ENCODE results near the gene MEI4. TPM values are rescaled to one million over a fixed set of nuclear protein-coding genes. Genes with fewer than 3 reads are reported as not detected.
"Not testable (repeated sequence)": the region's sequence is repeated elsewhere in the genome, so short reads cannot be mapped to it uniquely, and the experiment has no call there.

The MEI4 gene
- total RNA-seq, 4 donors from 2014 or later = 0.48 TPM; not detected in 3

DNA sequence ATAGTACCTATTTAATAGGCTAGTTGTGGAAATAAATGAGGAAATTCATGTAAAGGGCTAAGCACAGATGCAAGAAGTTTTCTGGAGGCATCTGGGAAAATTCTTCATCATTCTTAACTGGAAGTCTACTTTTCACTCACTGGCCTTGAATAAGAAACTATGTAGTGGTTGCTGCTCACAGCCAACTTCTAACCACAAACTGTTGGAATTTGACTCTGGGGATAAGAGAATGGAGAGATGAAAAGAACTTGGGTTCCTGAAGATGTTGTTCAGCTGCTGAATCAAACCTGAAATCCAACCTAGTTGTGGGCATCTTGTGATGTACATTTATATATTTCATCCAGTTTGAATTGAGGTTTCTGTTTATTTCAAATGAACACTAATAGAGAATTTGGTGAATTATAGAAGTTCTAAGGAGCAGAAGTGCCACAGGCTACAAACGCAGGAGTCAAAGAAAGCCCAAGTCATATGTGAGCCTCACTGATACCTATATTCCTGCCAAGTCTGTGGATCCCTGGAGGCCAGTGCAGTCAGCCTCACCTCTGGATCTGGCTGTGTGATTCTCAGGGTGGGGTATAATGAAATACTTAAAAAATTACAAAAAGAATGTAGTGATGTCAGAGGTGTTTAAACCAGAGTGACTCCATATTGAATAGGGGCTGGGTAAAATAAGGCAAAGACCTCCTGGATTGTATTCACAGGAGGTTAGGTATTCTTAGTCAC lies 18.7 kb upstream of the MEI4 start:
- no peak for DNase-seq (ENCODE audit: low spot score in 2 of 2)
- WGBS = 40% methylated on average over 1 of the region's 1 CpG
- TF ChIP-seq POLR2A (IDR thresholded peaks at IDR 0.05) = no peak
- no peak for TF ChIP-seq CTCF (IDR thresholded peaks at IDR 0.05)
- no peak for TF ChIP-seq POLR2AphosphoS5 (IDR thresholded peaks at IDR 0.05)
- TF ChIP-seq EP300 (IDR thresholded peaks at IDR 0.05) = no peak
- Histone ChIP-seq H3K4me1 (no peaks in the 10 kb centered on the region), H3K27me3 (no peaks in the 10 kb centered on the region), H3K9me3 (no peaks in the 10 kb centered on the region), H3K4me3 (no peak overlapping the region), H3K27ac (no peak overlapping the region), H3K36me3 (no peaks in the 10 kb centered on the region)

DNA sequence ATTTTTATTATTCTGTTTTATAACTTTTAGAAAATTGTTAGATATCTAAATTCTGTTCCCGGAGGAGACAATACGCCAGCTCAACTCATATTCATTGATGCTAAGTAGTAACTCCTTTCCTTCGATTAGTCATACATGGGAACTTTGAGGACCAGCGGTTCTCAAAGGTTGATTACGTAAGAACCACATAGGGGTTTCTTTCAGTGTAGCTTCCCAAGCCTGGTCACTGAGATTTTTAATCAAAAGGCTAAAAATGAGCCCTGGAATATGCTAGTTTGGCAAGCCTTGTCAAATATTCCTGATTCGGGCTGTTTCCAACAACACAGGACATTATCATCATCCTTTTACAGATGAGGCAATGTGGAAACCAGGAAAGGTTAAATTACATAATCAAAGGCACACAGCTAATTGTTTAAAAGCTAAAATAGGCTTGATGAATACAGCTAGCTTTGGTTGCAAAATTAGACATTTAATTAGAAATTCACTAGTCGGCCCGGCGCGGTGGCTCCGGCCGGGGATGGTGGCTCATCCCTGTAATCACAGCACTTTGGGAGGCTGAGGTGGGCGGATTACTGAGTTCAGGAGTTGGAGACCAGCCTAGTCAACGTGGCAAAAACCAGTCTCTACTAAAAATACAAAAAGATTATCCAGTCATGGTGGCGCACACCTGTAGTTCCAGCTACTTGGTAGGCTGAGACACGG lies 14.6 kb upstream of the MEI4 start:
- Histone ChIP-seq H3K9me3 (no peaks in the 10 kb centered on the region), H3K4me3 (no peak overlapping the region), H3K27me3 (no peaks in the 10 kb centered on the region), H3K4me1 (no peaks in the 10 kb centered on the region), H3K27ac (no peak overlapping the region), H3K36me3 (no peaks in the 10 kb centered on the region)
- TF ChIP-seq CTCF (IDR thresholded peaks at IDR 0.05) = no peak
- TF ChIP-seq POLR2AphosphoS5 (IDR thresholded peaks at IDR 0.05) = no peak
- TF ChIP-seq POLR2A (IDR thresholded peaks at IDR 0.05) = no peak
- TF ChIP-seq EP300 (IDR thresholded peaks at IDR 0.05) = no peak
- no peak for DNase-seq (ENCODE audit: low spot score in 2 of 2)
- WGBS = 91% methylated on average over 16 of the region's 16 CpGs

GRCh38 chr6:77644102-77644705 lies 8.6 kb upstream of the MEI4 start:
- H3K27ac ChIP-seq = no peak overlapping the region
- WGBS = 35% methylated on average over 2 of the region's 2 CpGs
- TF ChIP-seq POLR2A (IDR thresholded peaks at IDR 0.05) (no peak), CTCF (IDR thresholded peaks at IDR 0.05) (no peak), POLR2AphosphoS5 (IDR thresholded peaks at IDR 0.05) (no peak), EP300 (IDR thresholded peaks at IDR 0.05) (no peak)
- no peak for DNase-seq (ENCODE audit: low spot score in 2 of 2)
- H3K4me3 ChIP-seq = no peak overlapping the region
- H3K27me3 ChIP-seq = no peaks in the 10 kb centered on the region
- H3K36me3 ChIP-seq = no peaks in the 10 kb centered on the region
- H3K9me3 ChIP-seq = no peaks in the 10 kb centered on the region
- no peaks in the 10 kb centered on the region for H3K4me1 ChIP-seq

DNA sequence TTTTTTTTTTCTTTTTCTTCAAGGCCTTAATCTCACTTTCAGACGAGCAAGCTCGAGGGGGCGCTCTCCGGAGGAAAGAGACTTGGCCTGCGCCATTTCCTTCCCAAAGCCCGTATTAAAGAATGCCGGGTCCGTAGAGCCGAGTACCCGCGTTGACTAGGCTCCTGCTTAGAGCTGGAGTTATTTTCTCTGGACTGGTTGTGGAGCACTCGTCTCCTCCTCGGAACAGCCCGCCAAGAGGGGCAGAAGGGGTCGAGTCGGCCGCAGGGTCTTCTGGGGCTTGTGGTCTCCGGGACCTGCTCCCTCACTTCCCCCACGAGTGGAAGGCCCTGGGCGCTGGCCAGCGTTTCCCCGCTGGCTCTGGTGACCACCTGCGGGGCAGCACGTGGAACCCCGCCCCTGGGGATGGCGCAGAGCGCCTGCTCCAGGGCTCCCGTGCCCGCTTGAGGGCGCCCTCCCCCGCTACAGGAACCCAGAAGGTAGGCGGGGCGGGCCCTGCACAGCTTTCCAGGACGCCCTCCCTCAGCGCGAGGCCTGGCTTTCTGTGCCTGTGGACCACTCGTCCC lies 2.7 kb upstream of the MEI4 start:
- H3K9me3 ChIP-seq = no peaks in the 10 kb centered on the region
- no peaks in the 10 kb centered on the region for H3K27me3 ChIP-seq
- TF ChIP-seq EP300 (IDR thresholded peaks at IDR 0.05) (no peak), POLR2AphosphoS5 (IDR thresholded peaks at IDR 0.05) (no peak), CTCF (IDR thresholded peaks at IDR 0.05) (no peak), POLR2A (IDR thresholded peaks at IDR 0.05) (no peak)
- H3K27ac ChIP-seq = no peak overlapping the region
- H3K4me3 ChIP-seq = peak overlapping the region; percentile 25
- H3K4me1 ChIP-seq = no peaks in the 10 kb centered on the region
- WGBS = 25% methylated on average over 35 of the region's 37 CpGs
- DNase-seq (ENCODE audit: low spot score in 2 of 2) = no peak
- no peaks in the 10 kb centered on the region for H3K36me3 ChIP-seq

DNA sequence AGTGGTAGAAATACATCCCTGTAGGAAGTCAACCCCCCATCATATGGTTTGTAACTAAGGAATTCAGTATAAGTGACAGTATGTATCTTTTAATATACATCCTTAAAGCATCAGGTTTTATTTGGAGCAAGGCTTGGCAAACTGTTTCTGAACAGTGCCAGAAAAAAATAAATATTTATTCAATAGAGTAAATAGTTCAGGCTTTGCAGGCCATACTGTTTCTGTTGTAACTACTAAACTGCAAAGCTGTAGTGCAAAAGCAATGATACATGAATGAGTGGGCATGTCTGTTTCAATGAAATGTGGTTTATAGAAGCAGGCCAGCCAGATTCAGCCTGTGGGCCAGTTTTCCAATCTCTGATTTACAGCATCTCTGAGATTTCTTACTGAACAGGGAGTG lies 977 bp downstream of the MEI4 start:
- Histone ChIP-seq H3K36me3 (no peaks in the 10 kb centered on the region), H3K9me3 (no peaks in the 10 kb centered on the region), H3K4me3 (no peak overlapping the region), H3K27ac (no peak overlapping the region), H3K4me1 (no peaks in the 10 kb centered on the region), H3K27me3 (no peaks in the 10 kb centered on the region)
- DNase-seq (ENCODE audit: low spot score in 2 of 2) = no peak
- TF ChIP-seq POLR2AphosphoS5 (IDR thresholded peaks at IDR 0.05) = no peak
- no peak for TF ChIP-seq EP300 (IDR thresholded peaks at IDR 0.05)
- TF ChIP-seq CTCF (IDR thresholded peaks at IDR 0.05) = no peak
- TF ChIP-seq POLR2A (IDR thresholded peaks at IDR 0.05) = no peak

DNA sequence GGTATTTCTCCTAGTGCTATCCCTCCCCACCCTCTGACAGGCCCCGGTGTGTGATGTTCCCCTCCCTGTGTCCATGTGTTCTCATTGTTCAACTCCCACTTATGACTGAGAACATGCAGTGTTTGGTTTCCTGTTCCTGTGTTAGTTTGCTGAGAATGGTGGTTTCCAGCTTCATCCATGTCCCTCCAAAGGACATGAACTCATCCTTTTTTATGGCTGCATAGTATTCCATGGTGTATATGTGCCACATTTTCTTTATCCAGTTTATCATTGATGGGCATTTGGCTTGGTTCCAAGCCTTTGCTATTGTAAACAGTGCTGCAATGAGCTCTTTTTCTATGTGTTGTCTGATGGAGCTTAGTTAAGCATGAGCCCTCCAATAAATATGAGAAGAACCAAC lies 2.2 kb downstream of the MEI4 start:
- WGBS = 93% methylated on average over 1 of the region's 1 CpG
- not testable (repeated sequence) for H3K4me1 ChIP-seq, H3K27me3 ChIP-seq

More for the DNA sequence above, 2.2 kb downstream of the MEI4 start:
- H3K27ac ChIP-seq; H3K36me3 ChIP-seq; H3K4me3 ChIP-seq; H3K9me3 ChIP-seq; DNase-seq (ENCODE audit: low spot score in 2 of 2): not testable (repeated sequence)
